H9 (cell line): ENCODE data around the gene ZNF467. TPM values are rescaled to one million over a fixed set of nuclear protein-coding genes. Genes with fewer than 3 reads are reported as not detected.

Experiments
- DNase-seq: peaks from one replicate; pipeline ENCODE4 v3.0.0-alpha.2; 2017
- H2AFZ ChIP-seq: one replicate; pipeline ENCODE4 v1.6.1; 2013; ENCODE audit warnings: mild to moderate bottlenecking, low read length, control low read depth, moderate library complexity
- H2AK5ac ChIP-seq: 2 replicates; pipeline ENCODE4 v1.6.1; 2013; ENCODE audit warnings: low read length, control low read depth, mixed read lengths; ENCODE audit not compliant: insufficient read length
- H2BK120ac ChIP-seq: one replicate; pipeline ENCODE4 v1.6.1; 2013; ENCODE audit warnings: low read depth, mild to moderate bottlenecking, low read length, control low read depth, inconsistent platforms; ENCODE audit not compliant: poor library complexity, severe bottlenecking
- H2BK12ac ChIP-seq: 2 replicates; pipeline ENCODE4 v1.6.1; 2013; ENCODE audit warnings: low read length, control low read depth, mixed read lengths, low read depth; ENCODE audit not compliant: insufficient read length
- H2BK15ac ChIP-seq: 2 replicates; pipeline ENCODE4 v1.6.1; 2013; ENCODE audit warnings: low read depth, low read length, control low read depth
- H2BK20ac ChIP-seq: one replicate; pipeline ENCODE4 v1.6.1; 2013; ENCODE audit warnings: low read depth, mild to moderate bottlenecking, low read length, control low read depth, inconsistent platforms; ENCODE audit not compliant: poor library complexity, severe bottlenecking
- H2BK5ac ChIP-seq: 2 replicates; pipeline ENCODE4 v1.6.1; 2013; ENCODE audit warnings: low read length, control low read depth, mixed read lengths; ENCODE audit not compliant: insufficient read length
- H3K14ac ChIP-seq: 2 replicates; pipeline ENCODE4 v1.6.1; 2013; ENCODE audit warnings: low read length, control low read depth; ENCODE audit not compliant: insufficient read depth
- H3K18ac ChIP-seq: 2 replicates; pipeline ENCODE4 v1.6.1; 2013; ENCODE audit warnings: low read depth, mild to moderate bottlenecking, mixed read lengths, low read length, control low read depth; ENCODE audit not compliant: insufficient read length
- H3K23ac ChIP-seq: 2 replicates; pipeline ENCODE4 v1.6.1; 2013; ENCODE audit warnings: low read length, control low read depth, mixed read lengths, low read depth; ENCODE audit not compliant: insufficient read length
- H3K23me2 ChIP-seq: 2 replicates; pipeline ENCODE4 v1.6.1; 2013; ENCODE audit warnings: low read depth, mild to moderate bottlenecking, mixed read lengths, low read length, control low read depth; ENCODE audit not compliant: insufficient read length, poor library complexity, severe bottlenecking
- H3K27ac ChIP-seq: 2 replicates; pipeline ENCODE4 v1.5.1; 2013; ENCODE audit warnings: low read length, control low read depth, mixed read lengths, low read depth; ENCODE audit not compliant: insufficient read length
- H3K27me3 ChIP-seq: 2 replicates; pipeline ENCODE4 v1.6.1; 2013; ENCODE audit warnings: low read length, control low read depth, inconsistent platforms; ENCODE audit not compliant: insufficient read depth
- H3K4ac ChIP-seq: 2 replicates; pipeline ENCODE4 v1.6.1; 2013; ENCODE audit warnings: low read depth, mild to moderate bottlenecking, control low read depth, inconsistent platforms, low read length, moderate library complexity
- H3K4me1 ChIP-seq: 2 replicates; pipeline ENCODE4 v1.6.1; 2013; ENCODE audit warnings: low read length, control low read depth, inconsistent platforms; ENCODE audit not compliant: insufficient read depth
- H3K4me2 ChIP-seq: 2 replicates; pipeline ENCODE4 v1.6.1; 2013; ENCODE audit warnings: low read length, control low read depth, mixed read lengths; ENCODE audit not compliant: insufficient read length, insufficient read depth
- H3K56ac ChIP-seq: 2 replicates; pipeline ENCODE4 v1.6.1; 2013; ENCODE audit warnings: low read depth, mild to moderate bottlenecking, mixed read lengths, low read length, control low read depth; ENCODE audit not compliant: insufficient read length
- H3K79me1 ChIP-seq: 2 replicates; pipeline ENCODE4 v1.6.1; 2013; ENCODE audit warnings: low read depth, mild to moderate bottlenecking, moderate library complexity, low read length, control low read depth, inconsistent platforms; ENCODE audit not compliant: insufficient read depth, poor library complexity, severe bottlenecking
- H3K79me2 ChIP-seq: 2 replicates; pipeline ENCODE4 v1.6.1; 2013; ENCODE audit warnings: low read length, control low read depth, inconsistent platforms; ENCODE audit not compliant: insufficient read depth
- H3K9ac ChIP-seq: 2 replicates; pipeline ENCODE4 v1.6.1; 2013; ENCODE audit warnings: low read length, control low read depth, mixed read lengths; ENCODE audit not compliant: insufficient read length; ENCODE audit errors: extremely low read depth
- H3K9me3 ChIP-seq: one replicate; pipeline ENCODE4 v1.6.1; 2013; ENCODE audit warnings: low read depth, low read length, inconsistent platforms; ENCODE audit not compliant: control insufficient read depth
- H3T11ph ChIP-seq: one replicate; pipeline ENCODE4 v1.6.1; 2013; ENCODE audit warnings: mild to moderate bottlenecking, low read length, control low read depth, inconsistent platforms
- H4K20me1 ChIP-seq: one replicate; pipeline ENCODE4 v1.6.1; 2013; ENCODE audit not compliant: control insufficient read depth, insufficient read length, insufficient read depth
- H4K5ac ChIP-seq: 2 replicates; pipeline ENCODE4 v1.6.1; 2013; ENCODE audit warnings: low read depth, mild to moderate bottlenecking, mixed read lengths, low read length, control low read depth; ENCODE audit not compliant: insufficient read length
- H4K8ac ChIP-seq: replicated peaks from 2 replicates; pipeline ENCODE4 v1.6.1; 2013; ENCODE audit warnings: low read length, control low read depth, mixed read lengths, low read depth; ENCODE audit not compliant: insufficient read length
- H4K91ac ChIP-seq: 2 replicates; pipeline ENCODE4 v1.6.1; 2013; ENCODE audit warnings: low read depth, mild to moderate bottlenecking, moderate library complexity, mixed read lengths, low read length, control low read depth; ENCODE audit not compliant: insufficient read length
- H3K27ac Mint-ChIP-seq, 3 experiments: 2 replicates in 2 of 3; 3 replicates in 1 of 3; pipeline ENCODE4 v1.8.0; 2020 to 2021; ENCODE audit warnings: mixed read lengths in 3 of 3, mild to moderate bottlenecking in 1 of 3, moderate library complexity in 1 of 3
- H3K27me3 Mint-ChIP-seq: 2 replicates; pipeline ENCODE4 v1.8.0; 2021; ENCODE audit warnings: low read depth, mild to moderate bottlenecking, moderate library complexity, mixed read lengths
- H3K36me3 Mint-ChIP-seq, 3 experiments: 2 replicates in 2 of 3; 3 replicates in 1 of 3; pipeline ENCODE4 v1.8.0; 2020 to 2021; ENCODE audit warnings: low read depth in 3 of 3, mixed read lengths in 3 of 3; ENCODE audit not compliant: insufficient read depth in 1 of 3
- H3K4me1 Mint-ChIP-seq, 2 experiments: 2 replicates each; pipeline ENCODE4 v1.8.0; 2020; ENCODE audit warnings: mixed read lengths in 2 of 2
- H3K4me3 Mint-ChIP-seq, 2 experiments: 2 replicates in 1 of 2; 3 replicates in 1 of 2; pipeline ENCODE4 v1.8.0; 2020 to 2021; ENCODE audit warnings: mild to moderate bottlenecking in 2 of 2, mixed read lengths in 2 of 2, moderate library complexity in 1 of 2
- H3K9me3 Mint-ChIP-seq, 2 experiments: 2 replicates in 1 of 2; 3 replicates in 1 of 2; pipeline ENCODE4 v1.8.0; 2020; ENCODE audit warnings: mild to moderate bottlenecking in 2 of 2, mixed read lengths in 2 of 2, moderate library complexity in 1 of 2
- WGBS: extraction: QIAGEN DNeasy Blood & Tissue Kit; methylation state at CpG from one replicate; pipeline ENCODE4 v1.1.7; 2013; ENCODE audit warnings: missing lambda C conversion rate, low lambda C conversion rate, mixed read lengths; ENCODE audit not compliant: insufficient read length; ENCODE audit errors: extremely low coverage; 5-methylcytosine and 5-hydroxymethylcytosine counted together
- total RNA-seq: library from RNA; stranded (reverse); gene quantifications from 2 replicates; pipeline ENCODE4 v1.2.1, GENCODE V29; 2021
- TF ChIP-seq, protein P1 (sequence below): fragments of 200-600 bp; sonication (generic); conservative IDR thresholded peaks from 3 replicates; pipeline ENCODE4 v1.8.0; 2021; ENCODE audit warnings: antibody characterized with exemption, mild to moderate bottlenecking

Gene ZNF467
- total RNA-seq, 1 experiment from 2014 or later: 0.31 TPM

GRCh38 chr7:149820622-149821190 lies 47.3 kb upstream of the ZNF467 start:
- TF ChIP-seq, protein P1, sequence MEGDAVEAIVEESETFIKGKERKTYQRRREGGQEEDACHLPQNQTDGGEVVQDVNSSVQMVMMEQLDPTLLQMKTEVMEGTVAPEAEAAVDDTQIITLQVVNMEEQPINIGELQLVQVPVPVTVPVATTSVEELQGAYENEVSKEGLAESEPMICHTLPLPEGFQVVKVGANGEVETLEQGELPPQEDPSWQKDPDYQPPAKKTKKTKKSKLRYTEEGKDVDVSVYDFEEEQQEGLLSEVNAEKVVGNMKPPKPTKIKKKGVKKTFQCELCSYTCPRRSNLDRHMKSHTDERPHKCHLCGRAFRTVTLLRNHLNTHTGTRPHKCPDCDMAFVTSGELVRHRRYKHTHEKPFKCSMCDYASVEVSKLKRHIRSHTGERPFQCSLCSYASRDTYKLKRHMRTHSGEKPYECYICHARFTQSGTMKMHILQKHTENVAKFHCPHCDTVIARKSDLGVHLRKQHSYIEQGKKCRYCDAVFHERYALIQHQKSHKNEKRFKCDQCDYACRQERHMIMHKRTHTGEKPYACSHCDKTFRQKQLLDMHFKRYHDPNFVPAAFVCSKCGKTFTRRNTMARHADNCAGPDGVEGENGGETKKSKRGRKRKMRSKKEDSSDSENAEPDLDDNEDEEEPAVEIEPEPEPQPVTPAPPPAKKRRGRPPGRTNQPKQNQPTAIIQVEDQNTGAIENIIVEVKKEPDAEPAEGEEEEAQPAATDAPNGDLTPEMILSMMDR: no peak
- no peak overlapping the region for H3K4me3 Mint-ChIP-seq
- H2BK20ac ChIP-seq: no peak overlapping the region

More at GRCh38 chr7:149820622-149821190, 47.3 kb upstream of the ZNF467 start:
- no peak for DNase-seq
- H3K23me2 ChIP-seq: no peaks in the 10 kb centered on the region
- H3K4ac ChIP-seq: no peak overlapping the region
- no peak overlapping the region for H4K8ac ChIP-seq
- no peak overlapping the region for H3K4me2 ChIP-seq
- H3K23ac ChIP-seq: no peak overlapping the region
- no peaks in the 10 kb centered on the region for H3K9me3 ChIP-seq
- no peaks in the 10 kb centered on the region for H4K20me1 ChIP-seq
- no peak overlapping the region for H3K27ac Mint-ChIP-seq
- H3K18ac ChIP-seq: no peak overlapping the region
- H3T11ph ChIP-seq: no peak overlapping the region
- no peaks in the 10 kb centered on the region for H3K4me1 ChIP-seq
- no peak overlapping the region for H2BK15ac ChIP-seq
- H3K36me3 Mint-ChIP-seq: peaks cover 0 to 4% (median 0%) of the 10 kb centered on the region in 3 experiments; a peak in 1 of 7 replicates
- H2BK5ac ChIP-seq: no peak overlapping the region
- no peak overlapping the region for H2AK5ac ChIP-seq
- H4K5ac ChIP-seq: no peak overlapping the region
- no peak overlapping the region for H2AFZ ChIP-seq
- H3K4me1 Mint-ChIP-seq: peaks cover 0 to 5% of the 10 kb centered on the region in 2 experiments; a peak in 1 of 4 replicates
- H3K79me1 ChIP-seq: no peaks in the 10 kb centered on the region
- no peaks in the 10 kb centered on the region for H3K27me3 ChIP-seq
- H3K14ac ChIP-seq: no peak overlapping the region
- no peak overlapping the region for H3K9ac ChIP-seq
- no peak overlapping the region for H3K56ac ChIP-seq
- H3K27ac ChIP-seq: no peak overlapping the region
- no peaks in the 10 kb centered on the region for H3K79me2 ChIP-seq
- WGBS: no CpG with 5 or more reads among the region's 17 CpGs
- H4K91ac ChIP-seq: no peak overlapping the region
- no peak overlapping the region for H2BK120ac ChIP-seq
- H2BK12ac ChIP-seq: no peak overlapping the region
- H3K27me3 Mint-ChIP-seq: peaks cover 6% of the 10 kb centered on the region
- peaks cover 8 to 13% of the 10 kb centered on the region in 2 experiments; a peak in 4 of 5 replicates for H3K9me3 Mint-ChIP-seq
